Measurements from ENCODE around the gene NFATC3. TPM values are rescaled to one million over a fixed set of nuclear protein-coding genes. Genes with fewer than 3 reads are reported as not detected.

NFATC3 gene
- total and polyA plus RNA-seq, 4 donors = 13.5 to 69.6 (median 35.7) TPM

- DNase-seq (no peak), ATAC-seq (ENCODE audit: insufficient read depth, low FRiP score) (no peak)
- Histone ChIP-seq H3K4me1 (ENCODE audit: control insufficient read depth in 5 of 5, insufficient read depth in 5 of 5, low read length in 5 of 5) (peaks cover 0 to 20% (median 0%) of the 10 kb centered on the region in 5 donors), H3K9me3 (ENCODE audit: control insufficient read depth in 4 of 4, insufficient read depth in 3 of 4, low read length in 3 of 4) (peaks cover 0 to 3% (median 0%) of the 10 kb centered on the region in 4 donors), H3K27ac (ENCODE audit: low read depth in 1 of 2, low read length in 1 of 2) (no peak overlapping the region), H3K27me3 (ENCODE audit: control insufficient read depth in 3 of 3, insufficient read depth in 3 of 3, low read length in 2 of 3) (no peaks in the 10 kb centered on the region), H3K4me3 (no peak overlapping the region), H3K9ac (ENCODE audit: insufficient read depth in 1 of 2, low read length in 2 of 2) (no peak overlapping the region), H3K36me3 (ENCODE audit: control insufficient read depth in 4 of 4, insufficient read depth in 4 of 4, low read length in 4 of 4) (peaks cover 0 to 14% (median 4%) of the 10 kb centered on the region in 4 donors)
- TF ChIP-seq, protein P1, sequence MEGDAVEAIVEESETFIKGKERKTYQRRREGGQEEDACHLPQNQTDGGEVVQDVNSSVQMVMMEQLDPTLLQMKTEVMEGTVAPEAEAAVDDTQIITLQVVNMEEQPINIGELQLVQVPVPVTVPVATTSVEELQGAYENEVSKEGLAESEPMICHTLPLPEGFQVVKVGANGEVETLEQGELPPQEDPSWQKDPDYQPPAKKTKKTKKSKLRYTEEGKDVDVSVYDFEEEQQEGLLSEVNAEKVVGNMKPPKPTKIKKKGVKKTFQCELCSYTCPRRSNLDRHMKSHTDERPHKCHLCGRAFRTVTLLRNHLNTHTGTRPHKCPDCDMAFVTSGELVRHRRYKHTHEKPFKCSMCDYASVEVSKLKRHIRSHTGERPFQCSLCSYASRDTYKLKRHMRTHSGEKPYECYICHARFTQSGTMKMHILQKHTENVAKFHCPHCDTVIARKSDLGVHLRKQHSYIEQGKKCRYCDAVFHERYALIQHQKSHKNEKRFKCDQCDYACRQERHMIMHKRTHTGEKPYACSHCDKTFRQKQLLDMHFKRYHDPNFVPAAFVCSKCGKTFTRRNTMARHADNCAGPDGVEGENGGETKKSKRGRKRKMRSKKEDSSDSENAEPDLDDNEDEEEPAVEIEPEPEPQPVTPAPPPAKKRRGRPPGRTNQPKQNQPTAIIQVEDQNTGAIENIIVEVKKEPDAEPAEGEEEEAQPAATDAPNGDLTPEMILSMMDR (IDR thresholded peaks at IDR 0.05; ENCODE audit: control extremely low read depth, extremely low read depth) = no peak
- 93% methylated on average over 5 of the region's 5 CpGs for WGBS, 2 donors
These were observed 188.3 kb downstream of the NFATC3 start for GRCh38 chr16:68273459-68273858.

DNA sequence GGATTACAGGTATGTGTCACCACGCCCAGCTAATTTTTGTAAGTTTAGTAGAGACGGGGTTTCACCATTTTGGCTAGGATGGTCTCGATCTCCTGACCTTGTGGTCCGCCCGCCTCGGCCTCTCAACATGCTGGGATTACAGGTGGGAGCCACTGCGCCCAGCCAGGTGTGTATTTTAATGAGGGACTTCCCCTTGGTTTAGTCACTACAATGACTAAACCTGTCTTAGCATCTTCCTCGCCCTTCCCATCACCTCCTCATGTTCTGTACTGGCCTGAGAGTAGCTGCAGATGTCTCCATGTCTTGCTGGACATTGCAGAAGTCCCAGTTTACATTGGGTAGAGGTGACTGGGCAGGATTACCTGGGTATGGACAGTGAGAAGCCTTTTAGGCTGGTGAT, 188.7 kb downstream of the NFATC3 start:
- H3K9me3 ChIP-seq (ENCODE audit: control insufficient read depth in 4 of 4, insufficient read depth in 3 of 4, low read length in 3 of 4) = peaks cover 0 to 3% (median 0%) of the 10 kb centered on the region in 4 donors
- WGBS, 2 donors = 96% methylated on average over 8 of the region's 8 CpGs
- TF ChIP-seq, protein P1 (IDR thresholded peaks at IDR 0.05; ENCODE audit: control extremely low read depth, extremely low read depth) = no peak
- H3K27ac ChIP-seq (ENCODE audit: low read depth in 1 of 2, low read length in 1 of 2) = no peak overlapping the region
- peaks cover 0 to 20% (median 0%) of the 10 kb centered on the region in 5 donors for H3K4me1 ChIP-seq (ENCODE audit: control insufficient read depth in 5 of 5, insufficient read depth in 5 of 5, low read length in 5 of 5)
- no peaks in the 10 kb centered on the region for H3K27me3 ChIP-seq (ENCODE audit: control insufficient read depth in 3 of 3, insufficient read depth in 3 of 3, low read length in 2 of 3)
- no peak overlapping the region for H3K9ac ChIP-seq (ENCODE audit: insufficient read depth in 1 of 2, low read length in 2 of 2)
- ATAC-seq (ENCODE audit: insufficient read depth, low FRiP score) = no peak
- no peak overlapping the region for H3K4me3 ChIP-seq
- H3K36me3 ChIP-seq (ENCODE audit: control insufficient read depth in 4 of 4, insufficient read depth in 4 of 4, low read length in 4 of 4) = peaks cover 0 to 14% (median 4%) of the 10 kb centered on the region in 4 donors
- no peak for DNase-seq

DNA sequence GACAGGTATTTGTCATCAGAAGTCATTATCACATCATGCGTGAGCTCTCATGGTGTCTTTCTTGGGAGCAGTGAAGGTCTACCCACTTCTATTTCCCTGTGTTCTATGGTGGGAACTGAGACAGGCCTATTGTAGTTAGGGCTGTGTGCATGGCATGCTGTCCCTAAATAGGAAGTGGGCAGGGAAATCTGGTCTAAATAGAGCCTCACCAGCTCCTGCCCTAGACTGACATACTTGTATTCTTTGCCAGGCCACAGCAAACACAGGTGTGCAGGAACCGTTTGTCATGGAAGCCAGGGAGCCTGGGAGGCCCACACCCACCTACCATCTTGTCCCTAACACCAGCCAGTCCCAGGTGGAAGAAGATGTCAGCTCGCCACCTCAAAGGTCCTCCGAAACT, 189.3 kb downstream of the NFATC3 start:
- ATAC-seq (ENCODE audit: insufficient read depth, low FRiP score) = no peak
- peaks cover 0 to 14% (median 4%) of the 10 kb centered on the region in 4 donors for H3K36me3 ChIP-seq (ENCODE audit: control insufficient read depth in 4 of 4, insufficient read depth in 4 of 4, low read length in 4 of 4)
- no peak overlapping the region for H3K9ac ChIP-seq (ENCODE audit: insufficient read depth in 1 of 2, low read length in 2 of 2)
- H3K4me1 ChIP-seq (ENCODE audit: control insufficient read depth in 5 of 5, insufficient read depth in 5 of 5, low read length in 5 of 5) = peaks cover 0 to 18% (median 0%) of the 10 kb centered on the region in 5 donors
- H3K4me3 ChIP-seq = no peak overlapping the region
- 87 to 92% methylated on average over 4 of the region's 4 CpGs for WGBS, 2 donors
- no peaks in the 10 kb centered on the region for H3K27me3 ChIP-seq (ENCODE audit: control insufficient read depth in 3 of 3, insufficient read depth in 3 of 3, low read length in 2 of 3)
- H3K27ac ChIP-seq (ENCODE audit: low read depth in 1 of 2, low read length in 1 of 2) = peak overlapping the region in 1 of 2 donors; percentile 2
- TF ChIP-seq, protein P1 (IDR thresholded peaks at IDR 0.05; ENCODE audit: control extremely low read depth, extremely low read depth) = no peak
- no peak for DNase-seq
- H3K9me3 ChIP-seq (ENCODE audit: control insufficient read depth in 4 of 4, insufficient read depth in 3 of 4, low read length in 3 of 4) = peaks cover 0 to 3% (median 0%) of the 10 kb centered on the region in 4 donors
